DMS53 (cell line): ENCODE results near the gene GAA.

Experiments
- DNase-seq: peaks from one replicate; lab custom pipeline; 2025; lab: John Stamatoyannopoulos, UW

GAA gene

DNA sequence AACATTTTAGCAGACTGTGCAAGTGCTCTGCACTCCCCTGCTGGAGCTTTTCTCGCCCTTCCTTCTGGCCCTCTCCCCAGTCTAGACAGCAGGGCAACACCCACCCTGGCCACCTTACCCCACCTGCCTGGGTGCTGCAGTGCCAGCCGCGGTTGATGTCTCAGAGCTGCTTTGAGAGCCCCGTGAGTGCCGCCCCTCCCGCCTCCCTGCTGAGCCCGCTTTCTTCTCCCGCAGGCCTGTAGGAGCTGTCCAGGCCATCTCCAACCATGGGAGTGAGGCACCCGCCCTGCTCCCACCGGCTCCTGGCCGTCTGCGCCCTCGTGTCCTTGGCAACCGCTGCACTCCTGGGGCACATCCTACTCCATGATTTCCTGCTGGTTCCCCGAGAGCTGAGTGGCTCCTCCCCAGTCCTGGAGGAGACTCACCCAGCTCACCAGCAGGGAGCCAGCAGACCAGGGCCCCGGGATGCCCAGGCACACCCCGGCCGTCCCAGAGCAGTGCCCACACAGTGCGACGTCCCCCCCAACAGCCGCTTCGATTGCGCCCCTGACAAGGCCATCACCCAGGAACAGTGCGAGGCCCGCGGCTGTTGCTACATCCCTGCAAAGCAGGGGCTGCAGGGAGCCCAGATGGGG lies 3.1 kb downstream of the GAA start:
- DNase-seq: peak; percentile 85

DNA sequence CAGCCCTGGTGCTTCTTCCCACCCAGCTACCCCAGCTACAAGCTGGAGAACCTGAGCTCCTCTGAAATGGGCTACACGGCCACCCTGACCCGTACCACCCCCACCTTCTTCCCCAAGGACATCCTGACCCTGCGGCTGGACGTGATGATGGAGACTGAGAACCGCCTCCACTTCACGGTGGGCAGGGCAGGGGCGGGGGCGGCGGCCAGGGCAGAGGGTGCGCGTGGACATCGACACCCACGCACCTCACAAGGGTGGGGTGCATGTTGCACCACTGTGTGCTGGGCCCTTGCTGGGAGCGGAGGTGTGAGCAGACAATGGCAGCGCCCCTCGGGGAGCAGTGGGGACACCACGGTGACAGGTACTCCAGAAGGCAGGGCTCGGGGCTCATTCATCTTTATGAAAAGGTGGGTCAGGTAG lies 3.6 kb downstream of the GAA start:
- no peak for DNase-seq

DNA sequence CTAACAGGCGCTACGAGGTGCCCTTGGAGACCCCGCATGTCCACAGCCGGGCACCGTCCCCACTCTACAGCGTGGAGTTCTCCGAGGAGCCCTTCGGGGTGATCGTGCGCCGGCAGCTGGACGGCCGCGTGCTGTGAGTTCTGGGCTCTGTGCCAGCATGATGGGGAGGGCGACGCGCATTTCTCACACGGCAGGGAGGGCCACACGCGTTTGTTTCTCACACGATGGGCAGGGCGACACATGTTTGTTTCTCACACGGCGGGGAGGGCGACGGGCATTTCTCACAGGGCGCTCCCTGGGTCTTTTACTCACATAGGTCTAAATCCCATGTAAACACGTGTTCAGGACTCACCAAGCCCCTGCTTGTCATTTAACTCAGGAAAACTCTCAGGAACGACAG lies 4.4 kb downstream of the GAA start:
- peak; percentile 73 for DNase-seq

DNA sequence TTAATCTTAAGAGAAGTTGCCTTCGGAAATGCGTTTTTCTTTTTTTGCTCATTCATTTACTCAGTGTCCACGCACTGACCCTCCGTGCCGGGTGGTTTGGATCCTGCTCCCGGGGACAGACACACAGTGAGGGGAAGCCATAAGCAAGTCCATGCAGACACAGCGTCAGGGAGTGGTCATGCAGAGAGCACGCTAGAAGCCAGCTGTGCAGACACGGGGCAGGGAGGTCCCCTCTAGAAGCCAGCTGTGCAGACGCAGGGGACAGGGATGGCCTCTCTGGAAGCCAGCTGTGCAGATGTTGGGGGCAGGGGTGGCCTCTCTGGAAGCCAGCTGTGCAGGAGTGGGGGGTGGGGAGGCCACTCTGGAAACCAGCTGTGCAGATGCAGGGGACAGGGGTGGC lies 4.8 kb downstream of the GAA start:
- DNase-seq: peak; percentile 70

DNA sequence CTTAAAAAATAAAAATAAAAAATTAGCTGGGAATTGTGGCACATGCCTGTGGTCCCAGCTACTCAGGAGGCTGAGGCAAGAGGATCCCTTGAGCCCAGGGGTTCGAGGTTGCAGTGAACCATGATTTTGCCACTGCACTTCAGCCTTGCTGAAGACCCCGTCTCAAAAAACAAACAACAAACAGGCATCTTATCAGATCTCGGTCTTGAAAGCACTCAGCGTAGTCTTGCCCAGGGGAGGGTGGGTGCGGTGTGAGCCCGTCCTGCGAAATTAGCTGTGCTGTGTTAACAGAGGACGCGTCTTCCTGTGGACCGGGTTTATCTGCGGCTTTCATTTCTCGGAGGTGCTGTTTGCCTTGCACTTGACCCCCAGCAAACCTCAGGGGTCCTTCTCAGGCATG lies 5.4 kb downstream of the GAA start:
- no peak for DNase-seq

DNA sequence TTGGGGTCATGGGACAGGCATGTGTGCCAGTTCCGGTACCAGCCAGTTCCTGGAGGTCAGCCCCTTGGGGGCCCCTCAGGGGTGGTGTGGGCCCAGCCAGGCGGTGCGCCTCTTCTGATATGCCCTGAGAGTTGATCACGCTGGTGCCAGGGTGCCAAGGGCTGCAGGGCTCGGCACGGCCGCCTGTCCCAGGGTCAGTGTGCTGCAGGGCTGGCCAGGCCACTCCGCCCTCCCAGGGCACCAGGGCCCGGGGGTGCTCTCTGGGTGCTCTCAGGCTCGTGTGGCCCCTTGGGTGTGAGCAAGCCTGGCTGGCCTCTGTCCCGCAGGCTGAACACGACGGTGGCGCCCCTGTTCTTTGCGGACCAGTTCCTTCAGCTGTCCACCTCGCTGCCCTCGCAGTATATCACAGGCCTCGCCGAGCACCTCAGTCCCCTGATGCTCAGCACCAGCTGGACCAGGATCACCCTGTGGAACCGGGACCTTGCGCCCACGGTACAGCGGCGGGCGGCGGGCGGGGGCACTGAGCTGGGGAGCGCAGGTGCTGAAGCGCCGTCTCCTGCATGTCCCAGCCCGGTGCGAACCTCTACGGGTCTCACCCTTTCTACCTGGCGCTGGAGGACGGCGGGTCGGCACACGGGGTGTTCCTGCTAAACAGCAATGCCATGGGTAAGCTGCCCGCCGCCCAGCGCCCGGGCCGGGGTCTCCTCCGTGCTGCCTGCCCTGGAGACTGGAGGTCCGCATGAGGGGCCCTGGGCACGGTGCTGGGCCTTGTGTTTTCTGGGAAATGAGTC lies 6.0 kb downstream of the GAA start:
- no peak for DNase-seq

DNA sequence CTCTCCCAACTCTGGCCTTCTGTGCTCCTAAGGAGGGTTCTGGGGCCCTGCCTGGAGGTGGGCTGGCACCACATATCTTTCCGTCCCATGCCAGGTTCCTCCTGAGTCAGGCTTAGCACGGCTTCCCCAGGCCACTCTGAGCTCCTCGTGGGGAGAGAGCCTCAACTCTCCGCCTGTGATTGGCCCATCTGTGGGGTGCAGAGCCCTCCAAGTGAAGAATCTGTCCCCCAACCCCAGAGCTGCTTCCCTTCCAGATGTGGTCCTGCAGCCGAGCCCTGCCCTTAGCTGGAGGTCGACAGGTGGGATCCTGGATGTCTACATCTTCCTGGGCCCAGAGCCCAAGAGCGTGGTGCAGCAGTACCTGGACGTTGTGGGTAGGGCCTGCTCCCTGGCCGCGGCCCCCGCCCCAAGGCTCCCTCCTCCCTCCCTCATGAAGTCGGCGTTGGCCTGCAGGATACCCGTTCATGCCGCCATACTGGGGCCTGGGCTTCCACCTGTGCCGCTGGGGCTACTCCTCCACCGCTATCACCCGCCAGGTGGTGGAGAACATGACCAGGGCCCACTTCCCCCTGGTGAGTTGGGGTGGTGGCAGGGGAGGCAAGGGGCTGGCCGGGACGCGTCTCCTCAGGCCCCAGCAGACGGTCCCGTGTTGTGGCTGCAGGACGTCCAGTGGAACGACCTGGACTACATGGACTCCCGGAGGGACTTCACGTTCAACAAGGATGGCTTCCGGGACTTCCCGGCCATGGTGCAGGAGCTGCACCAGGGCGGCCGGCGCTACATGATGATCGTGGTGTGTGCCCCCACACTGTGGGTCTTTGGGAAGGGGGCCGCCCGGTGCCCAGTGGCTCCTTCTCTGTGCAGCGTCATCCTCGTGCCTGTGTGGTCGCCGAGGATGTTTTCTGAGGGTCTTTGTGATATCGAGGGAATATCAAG lies 6.9 kb downstream of the GAA start:
- DNase-seq: no peak

DNA sequence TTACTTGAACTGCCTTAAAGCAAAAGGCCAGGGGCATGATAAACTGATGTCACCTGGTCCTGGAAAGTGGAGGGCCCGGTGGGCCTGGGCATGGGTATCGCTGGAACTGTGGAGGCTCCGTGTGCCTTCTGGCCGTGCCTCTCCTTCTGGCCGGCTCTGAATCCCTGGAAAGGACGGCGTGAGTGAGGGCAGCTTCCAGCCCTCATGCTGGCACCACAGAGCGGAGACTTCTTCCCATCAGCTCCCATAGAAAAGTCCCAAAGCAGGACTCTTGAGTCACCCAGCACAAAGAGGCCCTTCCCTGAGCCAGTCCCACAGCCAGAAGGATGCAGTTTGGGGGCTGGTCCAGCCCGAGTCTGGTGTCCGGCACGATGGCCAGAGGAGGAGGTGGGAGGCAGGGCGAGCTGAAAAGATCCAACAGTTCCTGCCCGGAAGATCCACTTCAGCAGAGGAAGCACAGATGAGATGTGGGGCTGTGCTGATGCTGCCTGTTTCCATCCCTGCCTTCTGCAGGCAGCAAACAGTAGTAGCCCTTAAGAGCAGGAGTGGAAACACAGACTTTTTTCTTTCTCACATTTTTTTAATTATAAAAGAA lies 7.8 kb downstream of the GAA start:
- no peak for DNase-seq

DNA sequence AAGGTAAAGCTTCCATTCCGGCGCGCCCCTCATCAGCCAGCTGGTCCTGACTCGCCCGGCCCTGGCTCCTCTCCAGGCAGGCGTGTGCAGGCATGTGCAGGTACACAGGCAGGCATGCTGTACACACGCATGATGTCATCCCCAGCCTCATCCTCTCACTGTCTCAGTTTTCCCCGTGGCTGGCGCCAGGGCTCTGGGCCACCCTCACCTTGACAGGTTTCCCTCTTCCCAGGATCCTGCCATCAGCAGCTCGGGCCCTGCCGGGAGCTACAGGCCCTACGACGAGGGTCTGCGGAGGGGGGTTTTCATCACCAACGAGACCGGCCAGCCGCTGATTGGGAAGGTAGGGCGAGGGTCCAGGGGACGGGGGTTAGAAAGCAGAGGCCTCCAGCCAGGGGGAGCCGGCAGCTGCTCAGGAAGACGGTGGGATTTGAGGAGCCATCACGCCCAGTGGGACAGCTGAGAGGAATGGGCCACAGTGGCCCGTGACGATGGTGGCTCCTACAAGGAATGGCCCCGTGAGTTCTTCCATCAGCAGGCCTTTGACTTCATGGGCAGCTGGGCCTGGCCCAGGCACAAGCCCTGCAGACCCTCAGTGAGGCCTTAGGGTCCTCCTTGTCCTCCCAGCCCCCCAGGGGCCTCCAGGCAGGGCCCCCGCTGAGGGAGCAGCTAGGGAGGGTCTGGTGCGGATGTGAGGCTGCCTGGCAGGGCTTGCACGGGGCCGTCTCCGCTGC lies 8.5 kb downstream of the GAA start:
- DNase-seq: peak; percentile 53

DNA sequence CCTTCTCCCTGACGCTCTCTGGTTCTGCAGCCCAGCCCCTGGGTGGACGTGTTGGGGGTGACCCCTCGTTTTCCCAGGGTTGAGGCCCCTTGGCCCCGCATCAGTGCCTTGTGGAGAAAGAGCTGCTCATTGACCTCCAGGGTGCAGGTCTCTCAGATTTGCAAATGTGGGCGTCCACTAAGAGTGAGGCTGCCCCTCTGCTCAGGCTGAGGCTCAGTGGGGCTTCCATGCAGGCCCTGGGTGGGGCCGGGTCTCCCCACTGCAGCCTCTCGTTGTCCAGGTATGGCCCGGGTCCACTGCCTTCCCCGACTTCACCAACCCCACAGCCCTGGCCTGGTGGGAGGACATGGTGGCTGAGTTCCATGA lies 9.0 kb downstream of the GAA start:
- DNase-seq: no peak

DNA sequence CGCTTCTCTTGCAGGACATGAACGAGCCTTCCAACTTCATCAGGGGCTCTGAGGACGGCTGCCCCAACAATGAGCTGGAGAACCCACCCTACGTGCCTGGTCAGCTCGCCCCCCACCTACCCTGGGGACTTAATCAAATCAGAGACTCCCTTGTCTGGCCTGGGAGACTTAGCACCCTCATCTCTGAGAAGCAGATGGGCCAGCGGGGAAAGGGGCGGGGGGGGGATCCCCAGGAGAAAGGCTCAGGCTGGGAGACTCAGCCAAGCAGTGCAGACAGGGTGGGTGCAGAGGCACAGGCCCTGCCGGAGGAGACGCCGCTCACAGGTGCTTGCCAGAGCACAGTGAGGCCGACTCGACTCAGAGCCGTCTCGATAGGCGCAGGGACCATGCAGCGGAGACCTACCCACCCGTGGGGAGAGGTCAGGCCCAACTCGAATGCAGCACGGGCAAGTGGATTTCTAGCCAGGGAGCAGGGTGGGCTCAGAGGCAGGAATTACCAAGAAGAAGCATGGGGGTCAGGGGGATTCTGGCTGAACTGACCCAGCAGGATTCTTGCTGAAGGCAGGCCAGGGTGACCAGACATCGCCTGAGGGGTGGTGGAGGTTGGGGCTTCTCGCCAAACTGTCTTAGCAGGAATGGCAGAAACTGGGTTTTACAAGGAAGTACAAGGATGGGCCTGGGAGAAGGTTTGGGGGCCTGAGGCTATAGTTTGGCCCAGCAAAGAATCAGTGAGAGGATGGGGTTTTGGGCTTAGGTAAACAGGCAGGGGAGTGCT lies 9.7 kb downstream of the GAA start:
- DNase-seq: no peak

DNA sequence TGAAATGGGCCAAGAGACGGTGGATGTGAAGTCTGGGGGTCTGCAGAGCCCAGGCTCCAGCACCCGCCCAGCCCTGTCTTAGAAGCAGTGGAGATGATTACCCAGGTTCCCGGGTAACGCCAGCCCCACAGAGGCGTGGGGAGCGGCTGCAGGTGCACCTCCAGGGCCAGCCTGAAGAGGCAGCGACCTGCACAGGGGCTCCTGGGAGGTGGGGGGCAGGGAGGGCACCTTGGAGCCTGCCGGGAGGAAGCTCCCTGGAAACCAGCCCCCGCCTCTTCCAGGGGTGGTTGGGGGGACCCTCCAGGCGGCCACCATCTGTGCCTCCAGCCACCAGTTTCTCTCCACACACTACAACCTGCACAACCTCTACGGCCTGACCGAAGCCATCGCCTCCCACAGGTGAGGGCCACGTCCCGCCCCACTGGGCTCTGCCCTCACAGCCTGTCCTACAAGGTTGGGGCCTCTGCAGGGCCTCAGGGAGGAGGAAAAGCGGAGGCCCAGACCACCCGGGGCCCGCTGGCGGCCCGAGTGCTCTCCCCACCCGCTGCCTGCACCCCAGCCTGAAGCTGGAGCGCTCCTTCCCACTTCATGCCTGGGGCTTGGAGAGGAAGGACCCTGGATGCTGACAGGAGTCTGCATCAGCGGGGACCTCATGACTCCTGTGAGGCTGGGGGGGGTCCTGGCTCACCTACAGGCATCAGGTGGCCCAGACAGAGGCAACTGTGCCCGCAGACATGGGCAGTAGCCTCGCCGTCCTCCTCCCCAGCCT lies 10.5 kb downstream of the GAA start:
- DNase-seq: peak; percentile 23

DNA sequence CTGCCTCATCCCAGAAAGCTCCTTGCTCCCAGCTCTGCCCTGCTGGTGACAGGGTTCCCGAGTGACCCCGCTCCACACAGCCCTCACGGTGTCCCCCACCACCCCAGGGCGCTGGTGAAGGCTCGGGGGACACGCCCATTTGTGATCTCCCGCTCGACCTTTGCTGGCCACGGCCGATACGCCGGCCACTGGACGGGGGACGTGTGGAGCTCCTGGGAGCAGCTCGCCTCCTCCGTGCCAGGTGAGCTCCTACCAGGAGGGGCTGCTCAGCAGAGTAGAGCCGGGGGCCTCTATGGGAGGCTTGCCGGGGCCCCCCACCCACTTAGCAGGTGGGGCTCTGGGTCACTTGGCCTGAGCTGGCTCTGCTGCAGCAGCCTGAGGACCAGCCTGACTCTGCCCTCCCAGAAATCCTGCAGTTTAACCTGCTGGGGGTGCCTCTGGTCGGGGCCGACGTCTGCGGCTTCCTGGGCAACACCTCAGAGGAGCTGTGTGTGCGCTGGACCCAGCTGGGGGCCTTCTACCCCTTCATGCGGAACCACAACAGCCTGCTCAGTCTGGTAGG lies 11.2 kb downstream of the GAA start:
- DNase-seq: no peak

DNA sequence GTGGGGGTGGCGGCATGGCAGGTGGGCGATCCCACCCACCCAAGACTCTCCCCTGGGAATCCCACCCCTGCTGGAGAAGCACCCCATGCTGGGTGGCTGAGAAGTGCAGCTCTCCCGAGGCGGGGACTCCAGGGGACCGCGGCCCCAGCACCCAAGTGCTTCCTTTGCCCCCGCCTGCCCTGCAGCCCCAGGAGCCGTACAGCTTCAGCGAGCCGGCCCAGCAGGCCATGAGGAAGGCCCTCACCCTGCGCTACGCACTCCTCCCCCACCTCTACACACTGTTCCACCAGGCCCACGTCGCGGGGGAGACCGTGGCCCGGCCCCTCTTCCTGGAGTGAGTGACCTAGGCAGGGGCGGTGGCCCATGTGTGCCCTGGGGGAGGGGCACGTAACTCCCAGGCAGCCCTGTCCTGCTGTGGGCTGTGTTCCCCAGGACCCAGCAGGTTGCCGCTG lies 11.7 kb downstream of the GAA start:
- DNase-seq: no peak

DNA sequence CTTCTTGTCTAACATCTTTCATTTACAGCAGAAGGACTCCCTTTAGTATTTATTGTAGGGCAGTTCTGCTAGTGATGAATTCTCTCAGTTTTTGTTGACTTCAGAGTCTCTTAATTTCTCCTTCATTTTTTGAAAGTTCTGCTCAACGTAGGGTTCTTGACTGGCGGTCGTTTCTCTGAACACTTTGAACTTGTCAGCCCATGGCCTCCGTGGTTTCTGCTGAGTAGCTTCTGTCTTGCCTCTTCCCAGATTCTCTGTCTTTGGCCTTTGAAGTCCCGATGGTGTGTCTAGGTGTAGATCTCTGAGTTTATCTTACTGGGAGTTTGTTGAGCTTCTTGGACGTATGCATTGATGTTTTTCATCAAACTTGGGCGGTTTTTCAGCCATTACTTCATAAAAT lies 13.4 kb downstream of the GAA start:
- DNase-seq: no peak

DNA sequence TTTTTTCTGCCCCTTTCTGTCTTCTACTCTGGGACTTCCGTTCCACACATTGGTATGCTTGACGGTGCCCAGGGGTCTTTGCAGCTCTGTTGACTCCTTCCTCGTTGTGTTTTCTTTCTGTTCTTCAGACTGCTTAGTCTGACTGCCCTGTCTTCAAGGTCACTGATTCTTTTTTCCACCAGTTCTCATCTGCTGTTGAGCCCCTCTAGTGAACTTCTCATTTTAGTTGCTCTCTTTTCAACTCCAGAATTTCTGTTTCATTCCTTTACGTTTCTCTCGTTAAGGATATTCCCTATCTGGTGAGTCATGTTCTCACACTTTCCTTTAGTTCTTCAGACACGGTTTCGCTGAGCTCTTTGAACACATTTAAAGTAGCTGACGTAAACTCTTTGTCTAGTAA lies 13.8 kb downstream of the GAA start:
- no peak for DNase-seq

DNA sequence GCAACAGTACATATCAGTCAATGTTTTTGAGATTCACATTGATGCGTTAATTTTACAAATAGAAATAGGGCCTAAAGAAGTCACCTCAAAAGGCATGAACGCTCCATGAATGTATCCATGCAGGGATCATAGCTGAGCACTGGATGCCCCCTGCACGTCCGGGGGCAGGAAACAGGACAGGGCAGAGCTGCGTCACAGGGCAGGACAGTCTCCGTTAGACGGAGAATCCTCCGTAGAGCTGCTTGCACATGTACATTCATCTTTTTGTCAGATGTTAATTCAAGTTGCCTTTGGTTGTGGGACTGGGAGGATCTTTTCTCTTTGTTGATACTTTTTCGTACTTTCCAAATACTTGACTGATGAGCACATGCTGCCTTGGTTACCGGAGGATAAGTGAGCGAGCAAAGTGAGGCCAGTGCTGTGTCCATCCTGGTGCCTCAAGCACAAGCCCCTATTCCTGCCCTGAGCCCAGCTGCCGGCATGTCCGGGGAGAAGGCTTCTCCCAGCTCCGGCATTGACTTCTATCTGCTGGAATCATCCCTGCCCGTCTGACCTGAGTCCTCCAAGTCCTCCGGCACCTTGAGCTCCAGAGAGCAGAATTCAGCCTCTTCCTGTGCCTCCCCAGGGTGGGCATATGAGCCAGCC lies 15.0 kb downstream of the GAA start:
- no peak for DNase-seq

DNA sequence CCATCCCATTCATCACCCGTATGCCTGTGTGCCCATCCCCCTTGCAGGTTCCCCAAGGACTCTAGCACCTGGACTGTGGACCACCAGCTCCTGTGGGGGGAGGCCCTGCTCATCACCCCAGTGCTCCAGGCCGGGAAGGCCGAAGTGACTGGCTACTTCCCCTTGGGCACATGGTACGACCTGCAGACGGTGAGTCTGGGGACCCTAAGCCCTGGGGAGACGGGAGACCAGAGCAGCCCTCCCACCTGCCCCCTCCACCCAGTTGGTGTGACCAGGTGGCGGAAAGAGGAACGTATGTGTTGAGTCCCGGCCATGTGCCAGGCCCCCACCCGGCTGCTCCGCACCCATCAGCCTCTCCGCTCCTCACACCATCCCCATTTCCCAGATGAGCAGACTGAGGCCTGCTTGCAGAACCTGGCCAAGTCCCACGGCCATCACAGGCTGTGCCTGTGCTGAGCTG lies 15.6 kb downstream of the GAA start:
- DNase-seq: no peak
